AG10803 (cell line): Measurements from ENCODE around the gene MID1.

ENCODE experiments used
- DNase-seq: peaks from one replicate; pipeline ENCODE4 v3.0.0; 2010; ENCODE audit warnings: low read depth
- H3K4me3 ChIP-seq: 2 replicates; pipeline ENCODE4 v1.5.1; 2011; ENCODE audit warnings: mild to moderate bottlenecking, low read length, control low read depth
- TF ChIP-seq, protein P1 (sequence below): conservative IDR thresholded peaks from 2 replicates; pipeline ENCODE4 v1.5.1; 2011; ENCODE audit warnings: mild to moderate bottlenecking, low read length, control low read depth, inconsistent platforms

Gene MID1

DNA sequence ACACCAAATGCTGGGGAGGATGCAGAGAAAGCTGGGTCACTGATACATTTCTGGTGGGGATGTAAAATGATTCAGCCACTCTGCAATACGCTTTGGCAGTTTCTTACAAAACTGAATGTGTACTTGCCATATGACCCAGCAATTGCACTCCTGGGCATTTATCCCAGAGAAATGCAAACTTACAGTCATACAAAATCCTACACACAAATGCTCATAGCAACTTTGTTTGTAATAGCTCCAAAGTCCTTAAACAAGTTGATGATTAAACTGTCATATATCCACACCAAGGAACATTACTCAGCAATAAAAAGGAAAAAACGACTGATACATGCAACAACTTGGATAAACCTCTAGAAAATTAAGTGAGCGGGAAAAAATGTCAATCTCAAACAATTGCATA, 12.3 kb downstream of the MID1 start:
- peak; percentile 41 for DNase-seq
- H3K4me3 ChIP-seq, result no peak overlapping the region

DNA sequence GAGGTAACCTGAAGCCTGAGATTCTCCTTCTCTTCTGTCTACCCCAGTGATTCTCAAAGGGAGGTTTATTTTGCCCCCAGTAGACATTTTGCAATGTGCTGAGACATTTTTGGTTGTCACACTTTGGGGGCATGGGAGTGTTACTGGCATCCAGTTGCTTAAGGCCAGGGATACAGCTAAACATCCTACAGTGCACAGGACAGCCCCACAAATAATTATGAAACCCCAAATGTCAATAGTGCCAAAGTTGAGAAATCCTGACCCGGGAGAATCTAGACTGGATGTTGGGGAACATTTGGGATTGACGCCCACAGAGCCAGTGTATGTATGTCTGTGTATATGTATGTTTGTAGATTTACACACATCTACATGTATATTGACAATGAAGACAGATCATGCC, 13.2 kb downstream of the MID1 start:
- no peak for DNase-seq
- TF ChIP-seq, protein P1, sequence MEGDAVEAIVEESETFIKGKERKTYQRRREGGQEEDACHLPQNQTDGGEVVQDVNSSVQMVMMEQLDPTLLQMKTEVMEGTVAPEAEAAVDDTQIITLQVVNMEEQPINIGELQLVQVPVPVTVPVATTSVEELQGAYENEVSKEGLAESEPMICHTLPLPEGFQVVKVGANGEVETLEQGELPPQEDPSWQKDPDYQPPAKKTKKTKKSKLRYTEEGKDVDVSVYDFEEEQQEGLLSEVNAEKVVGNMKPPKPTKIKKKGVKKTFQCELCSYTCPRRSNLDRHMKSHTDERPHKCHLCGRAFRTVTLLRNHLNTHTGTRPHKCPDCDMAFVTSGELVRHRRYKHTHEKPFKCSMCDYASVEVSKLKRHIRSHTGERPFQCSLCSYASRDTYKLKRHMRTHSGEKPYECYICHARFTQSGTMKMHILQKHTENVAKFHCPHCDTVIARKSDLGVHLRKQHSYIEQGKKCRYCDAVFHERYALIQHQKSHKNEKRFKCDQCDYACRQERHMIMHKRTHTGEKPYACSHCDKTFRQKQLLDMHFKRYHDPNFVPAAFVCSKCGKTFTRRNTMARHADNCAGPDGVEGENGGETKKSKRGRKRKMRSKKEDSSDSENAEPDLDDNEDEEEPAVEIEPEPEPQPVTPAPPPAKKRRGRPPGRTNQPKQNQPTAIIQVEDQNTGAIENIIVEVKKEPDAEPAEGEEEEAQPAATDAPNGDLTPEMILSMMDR, result no peak

More for the DNA sequence above, 12.3 kb downstream of the MID1 start:
- TF ChIP-seq, protein P1, result no peak

DNA sequence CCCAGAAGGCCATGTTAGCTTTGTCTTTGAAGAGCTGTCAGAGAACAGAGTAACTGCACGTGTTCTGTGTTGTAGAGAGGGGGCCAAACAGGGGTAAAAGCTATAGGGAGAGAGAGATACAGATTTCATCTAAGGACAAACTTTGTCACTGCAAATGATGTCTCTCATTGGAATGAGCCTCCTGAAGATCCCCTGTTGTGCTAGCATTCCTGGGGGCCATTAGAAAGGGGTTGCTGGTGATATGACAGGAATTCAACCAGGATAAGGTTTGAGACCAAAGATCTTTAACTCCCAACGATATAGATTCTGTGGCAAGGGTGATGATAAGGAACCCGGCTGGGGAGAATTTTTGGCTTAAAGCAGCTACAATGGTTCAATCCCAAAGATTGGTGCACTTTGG, 16.8 kb downstream of the MID1 start:
- TF ChIP-seq, protein P1, result no peak
- no peak for DNase-seq

More for the DNA sequence above, 13.2 kb downstream of the MID1 start:
- H3K4me3 ChIP-seq, result no peak overlapping the region

DNA sequence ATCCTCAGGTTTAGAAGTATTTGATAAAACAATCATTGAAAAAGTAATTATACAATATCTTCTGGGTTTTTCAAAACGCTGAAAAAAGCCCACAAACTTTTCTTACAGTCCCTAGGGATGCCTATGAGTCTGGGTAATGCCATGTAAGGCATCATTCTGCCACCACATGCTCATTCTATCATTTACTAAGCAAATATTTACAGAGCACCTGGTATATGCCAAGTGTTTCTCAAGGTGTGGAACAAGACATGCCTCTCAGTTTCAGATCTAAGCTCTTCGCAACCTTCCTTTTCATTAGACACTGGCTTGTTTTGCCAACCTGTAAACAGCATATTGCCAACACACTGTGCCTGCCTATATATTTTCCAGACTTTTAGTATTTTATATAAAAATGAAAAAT, 17.7 kb downstream of the MID1 start:
- no peak overlapping the region for H3K4me3 ChIP-seq
- TF ChIP-seq, protein P1, result no peak

More for the DNA sequence above, 16.8 kb downstream of the MID1 start:
- no peak overlapping the region for H3K4me3 ChIP-seq

DNA sequence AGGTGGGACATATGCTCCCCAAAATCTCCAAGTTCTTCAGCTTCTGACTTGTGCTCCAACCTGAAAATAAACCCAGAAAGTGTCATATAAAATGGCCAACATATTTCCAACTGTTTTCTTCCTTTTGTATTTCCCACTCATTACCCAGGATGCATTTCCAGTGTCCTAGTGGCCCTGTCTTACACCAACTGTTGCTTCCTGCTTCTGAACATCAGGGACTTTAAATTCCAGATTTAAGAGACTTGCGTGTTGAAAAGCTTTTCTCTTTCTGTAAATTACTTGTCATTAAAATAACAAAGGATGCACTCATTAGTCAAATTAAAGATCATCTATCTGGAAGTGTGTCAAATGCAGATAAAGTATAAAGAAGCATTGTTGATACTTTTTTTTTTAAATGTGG, 19.9 kb downstream of the MID1 start:
- no peak for DNase-seq
- H3K4me3 ChIP-seq, result no peak overlapping the region
- TF ChIP-seq, protein P1, result no peak

More for the DNA sequence above, 17.7 kb downstream of the MID1 start:
- DNase-seq, result no peak

DNA sequence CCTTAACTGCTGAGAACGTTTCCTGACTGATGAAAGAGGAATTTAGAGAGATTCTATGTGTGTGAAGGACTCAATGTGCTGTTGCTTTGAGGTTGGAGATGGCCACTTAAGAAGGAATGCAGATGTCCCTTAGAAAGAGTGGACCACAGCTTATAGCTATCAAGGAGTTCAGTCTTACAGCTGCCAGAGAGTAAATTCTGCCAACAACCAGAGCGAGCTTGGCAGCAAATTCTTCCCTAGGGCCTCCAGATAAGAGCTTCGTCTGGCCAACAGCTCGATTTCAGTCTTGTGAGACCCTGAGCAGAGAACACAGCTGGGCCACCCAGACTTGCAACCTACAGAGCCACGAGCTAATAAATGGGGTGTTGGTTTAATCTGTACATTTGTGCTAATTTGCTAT, 21.8 kb downstream of the MID1 start:
- no peak for DNase-seq
- H3K4me3 ChIP-seq, result no peak overlapping the region
- TF ChIP-seq, protein P1, result no peak

DNA sequence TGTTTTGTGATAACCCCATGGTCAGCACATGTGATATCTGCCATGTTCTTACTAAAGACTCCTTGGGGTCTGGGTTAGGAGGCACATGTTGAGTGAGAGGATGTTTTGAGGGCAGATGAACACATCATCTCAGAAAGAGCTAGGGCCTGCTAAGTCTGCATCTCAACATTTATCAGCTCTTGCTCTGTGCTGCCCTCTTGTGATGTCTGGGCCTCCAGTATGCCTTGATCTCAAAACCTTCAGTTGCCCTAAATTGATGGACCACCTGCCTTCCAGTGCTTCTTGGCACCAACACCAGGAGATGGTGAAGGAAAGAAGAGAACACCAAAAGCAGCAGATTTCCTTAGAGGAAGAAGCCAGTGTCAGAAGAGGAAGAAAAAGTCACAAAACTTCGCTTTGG, 22.5 kb downstream of the MID1 start:
- H3K4me3 ChIP-seq, result no peak overlapping the region
- peak; percentile 31 for DNase-seq
- TF ChIP-seq, protein P1, result peak; percentile 61
